Measurements from ENCODE around the gene ELAC1.

DNA sequence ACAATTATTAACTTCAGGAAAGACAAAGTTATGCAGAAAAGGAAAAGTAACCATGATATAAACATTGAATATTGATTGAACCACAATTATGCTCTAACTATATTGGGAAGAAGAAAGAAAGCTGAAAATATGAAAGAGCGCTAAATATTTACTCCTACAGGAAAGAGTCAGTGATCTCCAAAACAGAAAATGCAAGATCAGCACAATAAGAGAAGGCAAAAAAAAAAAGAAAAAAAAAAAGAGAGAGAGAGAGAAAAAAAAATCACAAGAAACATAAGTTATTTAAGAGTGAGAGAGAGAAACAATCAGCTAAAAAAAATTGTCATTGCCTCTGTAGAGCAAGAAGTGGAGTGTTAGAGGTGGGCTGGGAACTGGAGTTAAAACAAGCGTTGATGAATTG is 28.9 kb upstream of the ELAC1 start:
- TF ChIP-seq, protein P1, sequence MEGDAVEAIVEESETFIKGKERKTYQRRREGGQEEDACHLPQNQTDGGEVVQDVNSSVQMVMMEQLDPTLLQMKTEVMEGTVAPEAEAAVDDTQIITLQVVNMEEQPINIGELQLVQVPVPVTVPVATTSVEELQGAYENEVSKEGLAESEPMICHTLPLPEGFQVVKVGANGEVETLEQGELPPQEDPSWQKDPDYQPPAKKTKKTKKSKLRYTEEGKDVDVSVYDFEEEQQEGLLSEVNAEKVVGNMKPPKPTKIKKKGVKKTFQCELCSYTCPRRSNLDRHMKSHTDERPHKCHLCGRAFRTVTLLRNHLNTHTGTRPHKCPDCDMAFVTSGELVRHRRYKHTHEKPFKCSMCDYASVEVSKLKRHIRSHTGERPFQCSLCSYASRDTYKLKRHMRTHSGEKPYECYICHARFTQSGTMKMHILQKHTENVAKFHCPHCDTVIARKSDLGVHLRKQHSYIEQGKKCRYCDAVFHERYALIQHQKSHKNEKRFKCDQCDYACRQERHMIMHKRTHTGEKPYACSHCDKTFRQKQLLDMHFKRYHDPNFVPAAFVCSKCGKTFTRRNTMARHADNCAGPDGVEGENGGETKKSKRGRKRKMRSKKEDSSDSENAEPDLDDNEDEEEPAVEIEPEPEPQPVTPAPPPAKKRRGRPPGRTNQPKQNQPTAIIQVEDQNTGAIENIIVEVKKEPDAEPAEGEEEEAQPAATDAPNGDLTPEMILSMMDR (IDR thresholded peaks at IDR 0.05): no peak
- no peak for TF ChIP-seq EP300 (IDR thresholded peaks at IDR 0.05)
- TF ChIP-seq POLR2A (IDR thresholded peaks at IDR 0.05): no peak

Measured in suprapubic skin (tissue), 3 donors.